Dendritic cell treated with granulocyte-macrophage colony-stimulating factor and Interleukin-4, amounts not matched to agents 40 ng/mL and 50 ng/mL, for 4 days (primary cell): ENCODE measurements around the gene FGGY.
A peak's percentile ranks its signal among the peaks of the same experiment; 100 is the strongest.

Experiments
- H3K27ac Mint-ChIP-seq: one replicate; pipeline ENCODE4 v1.8.0; 2022; ENCODE audit warnings: mild to moderate bottlenecking, mixed read lengths
- H3K27me3 Mint-ChIP-seq: one replicate; pipeline ENCODE4 v1.8.0; 2022; ENCODE audit warnings: mild to moderate bottlenecking, mixed read lengths
- H3K36me3 Mint-ChIP-seq: one replicate; pipeline ENCODE4 v1.8.0; 2022; ENCODE audit warnings: low read depth, mixed read lengths
- H3K4me1 Mint-ChIP-seq: one replicate; pipeline ENCODE4 v1.8.0; 2022; ENCODE audit warnings: low read depth, mixed read lengths
- H3K4me3 Mint-ChIP-seq: one replicate; pipeline ENCODE4 v1.8.0; 2022; ENCODE audit warnings: mild to moderate bottlenecking, moderate library complexity, mixed read lengths
- H3K9me3 Mint-ChIP-seq: one replicate; pipeline ENCODE4 v1.8.0; 2022; ENCODE audit warnings: mixed read lengths
- intact Hi-C: fragments of 100-400 bp; cut with micrococcal nuclease; formaldehyde crosslinking; loops from one replicate; pipeline ENCODE4 v1.15.0; 2022

FGGY gene

GRCh38 chr1:59750328-59751003 lies 453.6 kb downstream of the FGGY start:
- no peaks in the 10 kb centered on the region for H3K27me3 Mint-ChIP-seq
- no peaks in the 10 kb centered on the region for H3K36me3 Mint-ChIP-seq
- H3K4me3 Mint-ChIP-seq: no peak overlapping the region
- intact Hi-C loops: no loop called here
- H3K9me3 Mint-ChIP-seq: no peaks in the 10 kb centered on the region
- peak overlapping the region; percentile 74 for H3K27ac Mint-ChIP-seq
- H3K4me1 Mint-ChIP-seq: peaks cover 24% of the 10 kb centered on the region

DNA sequence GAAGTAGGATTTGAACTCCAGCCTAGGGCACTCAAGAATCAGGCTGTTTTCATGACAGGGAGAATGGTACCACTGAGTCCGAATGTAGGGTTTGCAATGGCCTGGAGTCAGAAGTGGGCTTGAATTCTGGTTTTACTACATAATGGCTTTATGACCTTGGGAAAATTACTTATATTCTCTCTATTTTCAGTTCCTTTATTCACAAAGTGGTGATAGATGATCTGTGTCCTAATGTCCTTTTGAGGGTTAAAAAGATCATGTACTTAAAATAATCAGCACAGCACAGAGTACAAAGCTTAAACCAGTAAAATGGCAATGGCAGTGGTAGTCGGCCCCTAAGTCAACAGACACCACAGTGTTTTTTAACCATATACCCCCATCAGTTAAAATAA lies 454.1 kb downstream of the FGGY start:
- no peaks in the 10 kb centered on the region for H3K9me3 Mint-ChIP-seq
- H3K4me1 Mint-ChIP-seq: peaks cover 24% of the 10 kb centered on the region
- H3K27ac Mint-ChIP-seq: peak overlapping the region; percentile 74
- no peaks in the 10 kb centered on the region for H3K36me3 Mint-ChIP-seq
- intact Hi-C loops: no loop called here
- H3K27me3 Mint-ChIP-seq: no peaks in the 10 kb centered on the region
- no peak overlapping the region for H3K4me3 Mint-ChIP-seq

DNA sequence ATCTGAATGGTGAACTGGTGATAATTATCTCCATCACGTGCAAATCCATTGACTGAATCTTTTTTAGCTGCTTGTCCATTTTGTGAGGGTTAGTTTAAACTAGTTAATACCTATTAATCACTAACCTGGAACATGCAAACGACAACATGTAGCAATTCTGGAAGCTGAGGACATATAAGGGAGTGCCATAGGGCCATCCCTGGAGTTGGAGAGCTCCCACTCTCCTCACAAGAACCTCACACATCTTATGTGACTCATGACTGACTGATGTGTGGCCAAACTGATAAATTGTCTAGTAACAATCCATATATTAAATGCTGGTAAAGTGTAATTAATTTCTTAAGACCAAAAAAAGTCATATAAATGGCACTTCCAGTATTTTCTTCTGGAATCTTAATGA lies 454.9 kb downstream of the FGGY start:
- intact Hi-C loops: no loop called here

GRCh38 chr1:59752556-59753414 lies 455.9 kb downstream of the FGGY start:
- peaks cover 24% of the 10 kb centered on the region for H3K4me1 Mint-ChIP-seq
- no peaks in the 10 kb centered on the region for H3K9me3 Mint-ChIP-seq
- H3K27me3 Mint-ChIP-seq: no peaks in the 10 kb centered on the region
- H3K4me3 Mint-ChIP-seq: no peak overlapping the region
- no peak overlapping the region for H3K27ac Mint-ChIP-seq
- H3K36me3 Mint-ChIP-seq: no peaks in the 10 kb centered on the region
- intact Hi-C loops: no loop called here

More for the DNA sequence above, 454.9 kb downstream of the FGGY start:
- Mint-ChIP-seq H3K4me1 (peaks cover 24% of the 10 kb centered on the region), H3K27me3 (no peaks in the 10 kb centered on the region), H3K27ac (no peak overlapping the region), H3K9me3 (no peaks in the 10 kb centered on the region), H3K4me3 (no peak overlapping the region), H3K36me3 (no peaks in the 10 kb centered on the region)

DNA sequence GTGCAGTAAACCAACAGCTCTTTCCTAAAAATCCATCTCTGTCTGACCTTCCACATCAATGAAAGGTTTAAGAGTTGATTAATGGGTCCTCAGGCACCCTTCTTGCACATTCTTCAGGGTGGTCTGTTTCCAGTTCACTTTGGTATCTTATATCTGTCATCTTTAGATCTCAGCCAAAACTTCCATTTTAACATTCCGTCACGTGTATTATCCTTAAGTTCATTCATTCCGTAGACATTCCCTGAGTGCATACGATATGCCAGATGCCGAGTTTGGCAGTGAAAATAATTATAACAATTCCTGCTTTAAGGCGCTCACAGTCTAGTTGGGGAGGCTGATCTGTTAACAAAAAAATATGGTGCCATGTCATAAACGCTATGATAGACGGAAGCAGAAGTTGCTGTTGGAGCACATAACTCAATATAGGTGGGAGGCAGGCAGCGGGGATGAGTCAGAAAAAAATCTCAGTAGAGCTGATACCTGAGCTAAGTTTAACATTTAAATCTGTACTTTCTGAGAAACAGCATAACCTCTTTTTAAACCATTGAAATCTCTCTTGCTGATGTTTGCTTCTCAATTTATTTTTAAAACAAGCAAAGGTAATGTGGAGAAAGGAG lies 458.3 kb downstream of the FGGY start:
- Mint-ChIP-seq H3K27me3 (no peaks in the 10 kb centered on the region), H3K9me3 (no peaks in the 10 kb centered on the region), H3K4me1 (peaks cover 34% of the 10 kb centered on the region), H3K36me3 (no peaks in the 10 kb centered on the region), H3K4me3 (no peak overlapping the region), H3K27ac (no peak overlapping the region)
- intact Hi-C loops: no loop called here

GRCh38 chr1:59757197-59757747 lies 460.4 kb downstream of the FGGY start:
- Mint-ChIP-seq H3K27ac (no peak overlapping the region), H3K4me1 (peaks cover 21% of the 10 kb centered on the region), H3K36me3 (no peaks in the 10 kb centered on the region), H3K9me3 (no peaks in the 10 kb centered on the region), H3K27me3 (no peaks in the 10 kb centered on the region), H3K4me3 (no peak overlapping the region)
- intact Hi-C loops: no loop called here

- Mint-ChIP-seq H3K27me3 (no peaks in the 10 kb centered on the region), H3K9me3 (no peaks in the 10 kb centered on the region), H3K27ac (peak overlapping the region; percentile 42), H3K36me3 (no peaks in the 10 kb centered on the region), H3K4me3 (peak overlapping the region; percentile 61), H3K4me1 (peaks cover 16% of the 10 kb centered on the region)
- intact Hi-C loops: loop anchor here (1.0 to 2.0 kb wide), 2 partner anchors 61 to 1019 kb away; no protein-coding TSS in a partner anchor
Observed at GRCh38 chr1:59759156-59759925, 462.4 kb downstream of the FGGY start.

GRCh38 chr1:59761443-59761842 lies 464.5 kb downstream of the FGGY start:
- intact Hi-C loops: loop anchor here (2.0 kb wide), 1 partner anchor 1245 kb away; no protein-coding TSS in a partner anchor
- no peak overlapping the region for H3K27ac Mint-ChIP-seq
- no peaks in the 10 kb centered on the region for H3K9me3 Mint-ChIP-seq
- H3K4me3 Mint-ChIP-seq: no peak overlapping the region
- no peaks in the 10 kb centered on the region for H3K27me3 Mint-ChIP-seq
- H3K4me1 Mint-ChIP-seq: peaks cover 16% of the 10 kb centered on the region
- H3K36me3 Mint-ChIP-seq: no peaks in the 10 kb centered on the region

- Mint-ChIP-seq H3K4me1 (peaks cover 14% of the 10 kb centered on the region), H3K27me3 (no peaks in the 10 kb centered on the region), H3K36me3 (no peaks in the 10 kb centered on the region), H3K9me3 (no peaks in the 10 kb centered on the region), H3K4me3 (no peak overlapping the region), H3K27ac (no peak overlapping the region)
- intact Hi-C loops: no loop called here
Observed at GRCh38 chr1:59763418-59763817, 466.5 kb downstream of the FGGY start.

DNA sequence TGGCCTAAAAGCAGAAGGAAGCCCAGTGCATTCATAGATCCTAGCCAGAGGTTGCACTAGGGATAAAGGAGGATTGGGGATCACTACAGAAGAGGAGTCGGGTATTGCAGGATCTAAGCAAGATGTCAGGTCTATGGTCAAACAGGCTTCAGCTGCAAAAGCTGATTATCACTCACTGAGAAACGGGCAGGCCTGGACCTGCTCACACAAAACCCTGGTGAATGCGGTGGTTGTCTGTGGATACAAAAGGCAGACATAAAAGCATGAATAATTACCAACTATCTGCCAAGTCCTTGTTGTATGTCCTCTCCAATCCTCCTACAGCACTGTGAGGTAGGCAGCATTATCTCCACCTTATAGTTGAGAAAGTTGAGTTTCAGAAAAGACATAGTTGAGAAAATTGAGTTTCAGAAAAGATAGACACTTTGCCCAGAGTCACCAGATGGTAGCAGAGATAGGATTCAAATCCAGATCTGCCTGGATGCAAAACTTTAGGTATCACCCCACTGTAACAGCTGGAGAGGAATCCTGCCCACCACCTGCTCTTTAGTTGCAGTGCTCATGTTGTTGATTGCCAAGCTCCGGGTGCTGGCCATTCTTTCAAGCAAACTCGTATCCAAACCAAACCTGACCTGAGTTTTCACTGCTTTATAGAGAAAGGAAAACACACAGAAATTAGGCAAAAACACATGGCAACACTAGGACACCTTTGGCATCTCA lies 468.3 kb downstream of the FGGY start:
- H3K27ac Mint-ChIP-seq: no peak overlapping the region
- H3K9me3 Mint-ChIP-seq: no peaks in the 10 kb centered on the region
- no peaks in the 10 kb centered on the region for H3K36me3 Mint-ChIP-seq
- no peaks in the 10 kb centered on the region for H3K27me3 Mint-ChIP-seq
- intact Hi-C loops: no loop called here
- no peak overlapping the region for H3K4me3 Mint-ChIP-seq
- no peaks in the 10 kb centered on the region for H3K4me1 Mint-ChIP-seq

DNA sequence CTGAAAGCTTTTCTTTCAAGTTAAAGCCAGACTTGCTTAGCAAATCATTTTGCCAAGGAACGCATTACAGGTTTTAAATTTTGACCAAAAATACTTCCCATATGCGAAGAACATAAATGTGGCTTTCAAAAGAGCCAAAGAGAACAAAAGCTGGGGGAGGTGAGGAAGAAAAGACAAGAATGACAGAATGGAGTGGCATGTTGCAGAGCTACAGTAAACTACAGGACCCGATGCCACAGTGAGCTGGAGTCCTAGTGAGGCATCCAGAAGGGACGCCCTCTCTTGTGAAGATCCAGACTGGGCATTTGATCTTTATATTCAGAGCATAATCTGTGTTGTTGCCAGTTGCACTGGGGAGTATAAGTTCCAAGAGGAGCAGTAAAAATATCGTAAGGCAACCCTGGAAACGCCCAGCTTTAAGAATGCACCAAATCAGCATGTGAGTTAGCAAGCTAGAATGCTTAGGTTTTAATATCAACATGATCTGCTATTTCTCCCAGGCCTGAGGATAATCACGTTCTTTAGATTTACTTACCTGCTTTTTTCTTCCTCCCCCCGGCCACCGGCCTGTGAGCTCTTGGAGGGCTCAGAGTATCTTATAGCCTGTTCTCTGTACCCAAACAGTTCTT lies 469.4 kb downstream of the FGGY start:
- Mint-ChIP-seq H3K4me1 (no peaks in the 10 kb centered on the region), H3K27me3 (no peaks in the 10 kb centered on the region), H3K27ac (no peak overlapping the region), H3K36me3 (no peaks in the 10 kb centered on the region), H3K9me3 (no peaks in the 10 kb centered on the region), H3K4me3 (no peak overlapping the region)
- intact Hi-C loops: no loop called here

- Mint-ChIP-seq H3K9me3 (no peaks in the 10 kb centered on the region), H3K4me1 (no peaks in the 10 kb centered on the region), H3K27ac (no peak overlapping the region), H3K4me3 (no peak overlapping the region), H3K36me3 (no peaks in the 10 kb centered on the region), H3K27me3 (no peaks in the 10 kb centered on the region)
- intact Hi-C loops: no loop called here
Observed at GRCh38 chr1:59767119-59767518, 470.2 kb downstream of the FGGY start.
